Measurements from ENCODE around the gene DPM1.

DPM1 gene

GRCh38 chr20:50919567-50919966 is 38.8 kb downstream of the DPM1 start:
- DNase-seq (ENCODE audit: extremely low read depth, insufficient read length) = no peak
- peaks cover 7% of the 10 kb centered on the region for H3K36me3 ChIP-seq (ENCODE audit: control insufficient read depth, insufficient read depth, low read length)
- no peak for TF ChIP-seq CTCF (IDR thresholded peaks at IDR 0.05; ENCODE audit: insufficient read depth, low read length, poor library complexity, severe bottlenecking)
- H3K4me3 ChIP-seq (replicated peaks; ENCODE audit: low read depth, low read length) = no peak overlapping the region
- H3K27me3 ChIP-seq (replicated peaks; ENCODE audit: control insufficient read depth, insufficient read depth, low read length) = no peaks in the 10 kb centered on the region

GRCh38 chr20:50918403-50918802 is 39.9 kb downstream of the DPM1 start:
- H3K27me3 ChIP-seq (replicated peaks; ENCODE audit: control insufficient read depth, insufficient read depth, low read length) = no peaks in the 10 kb centered on the region
- H3K36me3 ChIP-seq (ENCODE audit: control insufficient read depth, insufficient read depth, low read length) = peaks cover 7% of the 10 kb centered on the region
- no peak for TF ChIP-seq CTCF (IDR thresholded peaks at IDR 0.05; ENCODE audit: insufficient read depth, low read length, poor library complexity, severe bottlenecking)
- DNase-seq (ENCODE audit: extremely low read depth, insufficient read length) = no peak
- H3K4me3 ChIP-seq (replicated peaks; ENCODE audit: low read depth, low read length) = no peak overlapping the region

GRCh38 chr20:50916934-50917333 is 41.4 kb downstream of the DPM1 start:
- Histone ChIP-seq H3K4me3 (replicated peaks; ENCODE audit: low read depth, low read length) (no peak overlapping the region), H3K27me3 (replicated peaks; ENCODE audit: control insufficient read depth, insufficient read depth, low read length) (no peaks in the 10 kb centered on the region), H3K36me3 (ENCODE audit: control insufficient read depth, insufficient read depth, low read length) (peaks cover 5% of the 10 kb centered on the region)
- no peak for TF ChIP-seq CTCF (IDR thresholded peaks at IDR 0.05; ENCODE audit: insufficient read depth, low read length, poor library complexity, severe bottlenecking)
- no peak for DNase-seq (ENCODE audit: extremely low read depth, insufficient read length)

GRCh38 chr20:50916257-50916656 is 42.1 kb downstream of the DPM1 start:
- Histone ChIP-seq H3K4me3 (replicated peaks; ENCODE audit: low read depth, low read length) (no peak overlapping the region), H3K36me3 (ENCODE audit: control insufficient read depth, insufficient read depth, low read length) (peaks cover 5% of the 10 kb centered on the region), H3K27me3 (replicated peaks; ENCODE audit: control insufficient read depth, insufficient read depth, low read length) (no peaks in the 10 kb centered on the region)
- no peak for DNase-seq (ENCODE audit: extremely low read depth, insufficient read length)
- no peak for TF ChIP-seq CTCF (IDR thresholded peaks at IDR 0.05; ENCODE audit: insufficient read depth, low read length, poor library complexity, severe bottlenecking)

GRCh38 chr20:50915424-50915823 is 42.9 kb downstream of the DPM1 start:
- peaks cover 5% of the 10 kb centered on the region for H3K36me3 ChIP-seq (ENCODE audit: control insufficient read depth, insufficient read depth, low read length)
- no peak overlapping the region for H3K4me3 ChIP-seq (replicated peaks; ENCODE audit: low read depth, low read length)
- TF ChIP-seq CTCF (IDR thresholded peaks at IDR 0.05; ENCODE audit: insufficient read depth, low read length, poor library complexity, severe bottlenecking) = no peak

GRCh38 chr20:50913690-50914375 is 44.5 kb downstream of the DPM1 start:
- Histone ChIP-seq H3K36me3 (ENCODE audit: control insufficient read depth, insufficient read depth, low read length) (peaks cover 3% of the 10 kb centered on the region), H3K4me3 (replicated peaks; ENCODE audit: low read depth, low read length) (no peak overlapping the region), H3K27me3 (replicated peaks; ENCODE audit: control insufficient read depth, insufficient read depth, low read length) (no peaks in the 10 kb centered on the region)
- DNase-seq (ENCODE audit: extremely low read depth, insufficient read length) = peak; percentile 30
- no peak for TF ChIP-seq CTCF (IDR thresholded peaks at IDR 0.05; ENCODE audit: insufficient read depth, low read length, poor library complexity, severe bottlenecking)

More at GRCh38 chr20:50915424-50915823, 42.9 kb downstream of the DPM1 start:
- DNase-seq (ENCODE audit: extremely low read depth, insufficient read length) = no peak
- H3K27me3 ChIP-seq (replicated peaks; ENCODE audit: control insufficient read depth, insufficient read depth, low read length) = no peaks in the 10 kb centered on the region
